ENCODE measurements around the gene STK32C.

STK32C gene

DNA sequence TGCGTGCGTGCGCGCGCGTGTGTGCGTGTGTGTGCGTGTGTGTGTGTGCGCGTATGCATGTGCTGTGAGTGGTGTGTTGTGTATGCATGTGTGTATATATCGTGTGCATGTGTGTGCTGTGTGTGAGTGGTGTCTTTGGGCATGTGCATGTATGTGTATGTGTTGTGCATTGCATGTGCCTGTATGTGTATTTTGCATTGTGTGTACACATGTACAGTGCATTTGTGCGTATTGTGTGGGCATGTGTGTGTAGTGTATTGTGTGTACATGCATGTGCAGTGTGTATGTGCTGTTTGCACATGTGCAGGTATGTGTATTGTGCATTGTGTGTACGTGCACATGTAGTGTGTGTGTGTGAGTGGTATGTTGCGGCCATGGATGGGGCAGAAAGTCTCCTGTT is 127.0 kb downstream of the STK32C start:
- ChIA-PET CTCF (no interaction called here), POLR2A (no interaction called here)
- TF ChIP-seq HDGF (IDR thresholded peaks at IDR 0.05; ENCODE audit: borderline replicate concordance): no peak
- TF ChIP-seq BHLHE40 (IDR thresholded peaks at IDR 0.05; ENCODE audit: borderline replicate concordance): no peak
- no peak for TF ChIP-seq FOXM1 (IDR thresholded peaks at IDR 0.05; ENCODE audit: borderline replicate concordance)
- TF ChIP-seq, protein P1, sequence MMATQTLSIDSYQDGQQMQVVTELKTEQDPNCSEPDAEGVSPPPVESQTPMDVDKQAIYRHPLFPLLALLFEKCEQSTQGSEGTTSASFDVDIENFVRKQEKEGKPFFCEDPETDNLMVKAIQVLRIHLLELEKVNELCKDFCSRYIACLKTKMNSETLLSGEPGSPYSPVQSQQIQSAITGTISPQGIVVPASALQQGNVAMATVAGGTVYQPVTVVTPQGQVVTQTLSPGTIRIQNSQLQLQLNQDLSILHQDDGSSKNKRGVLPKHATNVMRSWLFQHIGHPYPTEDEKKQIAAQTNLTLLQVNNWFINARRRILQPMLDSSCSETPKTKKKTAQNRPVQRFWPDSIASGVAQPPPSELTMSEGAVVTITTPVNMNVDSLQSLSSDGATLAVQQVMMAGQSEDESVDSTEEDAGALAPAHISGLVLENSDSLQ (IDR thresholded peaks at IDR 0.05): no peak
- TF ChIP-seq ZNF384 (IDR thresholded peaks at IDR 0.05): no peak
- no peak for TF ChIP-seq TARDBP (IDR thresholded peaks at IDR 0.05)
- TF ChIP-seq FOXK2 (IDR thresholded peaks at IDR 0.05): no peak
- no peak for TF ChIP-seq CTBP1 (IDR thresholded peaks at IDR 0.05; ENCODE audit: borderline replicate concordance)
- no peak for TF ChIP-seq ELF4 (IDR thresholded peaks at IDR 0.05)
- no peak for TF ChIP-seq NFRKB (IDR thresholded peaks at IDR 0.05)
- TF ChIP-seq L3MBTL2 (conservative IDR thresholded peaks at IDR 0.05): no peak
- no peak for DNase-seq (ENCODE audit: extremely low spot score)

DNA sequence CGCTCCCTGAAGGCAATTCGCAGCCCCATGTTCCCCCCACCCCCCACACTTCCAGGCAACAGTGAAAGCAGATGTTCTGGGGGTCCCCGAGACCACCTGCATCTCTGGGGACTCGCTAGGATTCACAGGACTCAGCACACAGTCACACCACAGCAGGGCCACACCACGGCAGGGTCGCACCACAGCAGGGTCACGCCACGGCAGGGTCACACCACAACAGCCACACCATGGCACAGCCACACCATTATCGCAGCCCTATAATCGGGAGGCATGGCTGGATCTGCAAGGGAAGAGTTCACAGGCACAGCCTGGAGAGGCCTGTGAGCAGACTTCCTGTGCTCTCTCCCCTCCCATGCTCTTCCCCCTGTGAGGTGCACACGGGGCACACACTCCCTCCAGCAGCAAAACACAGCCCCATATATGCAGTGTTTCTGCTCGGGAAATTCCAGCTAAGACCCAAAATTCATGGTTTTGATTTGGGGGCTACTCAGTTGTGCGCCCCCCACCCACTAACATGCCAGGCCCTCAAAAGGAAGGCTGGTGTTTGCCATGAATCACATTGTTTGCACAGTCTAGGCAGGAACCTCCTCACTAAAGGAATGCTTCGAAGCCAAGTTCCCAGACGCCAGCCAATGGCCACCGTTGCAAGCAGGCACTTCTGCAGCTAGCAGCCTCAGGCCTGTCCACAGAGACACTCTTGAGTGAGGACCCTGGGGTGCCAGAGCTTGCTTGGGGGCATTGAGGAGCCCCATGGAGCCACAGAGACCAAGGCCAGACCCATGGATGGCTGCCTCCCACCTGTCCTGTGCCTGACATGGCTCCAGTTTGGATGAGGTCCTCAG is 128.0 kb downstream of the STK32C start:
- POLR2A ChIA-PET: no interaction called here
- CTCF ChIA-PET: no interaction called here
- no peak for DNase-seq (ENCODE audit: extremely low spot score)
- TF ChIP-seq FOXA1 (IDR thresholded peaks at IDR 0.05) (no peak), SP1 (IDR thresholded peaks at IDR 0.05) (no peak), ARNT (IDR thresholded peaks at IDR 0.05) (no peak), TARDBP (IDR thresholded peaks at IDR 0.05) (no peak), FOXM1 (IDR thresholded peaks at IDR 0.05; ENCODE audit: borderline replicate concordance) (no peak), FOXK2 (IDR thresholded peaks at IDR 0.05) (no peak), HDGF (IDR thresholded peaks at IDR 0.05; ENCODE audit: borderline replicate concordance) (no peak), BHLHE40 (IDR thresholded peaks at IDR 0.05; ENCODE audit: borderline replicate concordance) (no peak)

DNA sequence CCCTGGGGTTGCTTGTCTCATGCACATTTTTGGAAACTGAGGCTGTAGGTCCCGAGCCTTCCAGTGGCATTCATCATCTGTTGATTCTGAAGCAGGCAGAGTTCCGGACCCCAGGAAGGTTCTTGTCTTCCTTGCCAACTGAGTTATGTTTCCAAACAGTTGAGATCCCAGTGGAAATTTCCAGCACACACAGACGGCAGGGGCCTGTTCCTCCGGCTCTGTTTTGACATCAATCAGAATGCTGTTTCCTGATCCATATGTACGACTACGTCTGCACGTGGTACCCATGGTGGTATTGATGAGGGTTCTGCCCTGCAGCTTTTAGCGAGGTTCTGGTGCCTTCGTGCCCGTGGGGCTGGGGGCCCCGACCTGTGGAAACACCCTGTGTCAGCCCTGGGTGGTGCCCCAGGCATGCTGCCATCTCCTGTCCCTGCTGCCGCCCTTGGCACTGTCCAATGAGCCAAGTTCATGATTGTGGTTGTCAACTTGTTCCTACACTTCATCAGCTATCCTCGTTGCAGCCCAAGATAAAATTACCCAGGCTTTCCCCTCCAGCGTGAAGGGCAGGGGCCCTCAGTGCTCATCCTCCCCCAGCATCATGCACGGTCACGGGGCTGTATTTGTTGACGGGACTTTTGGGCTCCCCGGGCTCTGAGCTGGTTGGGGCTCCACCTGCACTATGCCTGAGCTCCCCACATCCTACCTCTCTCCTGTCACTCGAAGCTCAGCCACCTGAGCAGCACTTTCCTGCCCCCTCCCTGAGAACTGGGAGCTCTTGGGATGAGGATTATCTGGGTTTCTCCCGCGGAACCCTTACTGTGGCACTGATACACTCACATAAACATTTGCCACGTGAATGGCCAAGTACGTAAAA is 128.8 kb downstream of the STK32C start:
- ChIA-PET CTCF (no interaction called here), POLR2A (no interaction called here)
- no peak for TF ChIP-seq HDGF (IDR thresholded peaks at IDR 0.05; ENCODE audit: borderline replicate concordance)
- no peak for TF ChIP-seq NFRKB (IDR thresholded peaks at IDR 0.05)
- no peak for TF ChIP-seq SUZ12 (IDR thresholded peaks at IDR 0.05)
- TF ChIP-seq LEF1 (IDR thresholded peaks at IDR 0.05; ENCODE audit: borderline replicate concordance): no peak
- no peak for TF ChIP-seq FOXK2 (IDR thresholded peaks at IDR 0.05)
- no peak for TF ChIP-seq SP1 (IDR thresholded peaks at IDR 0.05)
- TF ChIP-seq BHLHE40 (IDR thresholded peaks at IDR 0.05; ENCODE audit: borderline replicate concordance): no peak
- no peak for TF ChIP-seq L3MBTL2 (conservative IDR thresholded peaks at IDR 0.05)
- TF ChIP-seq, protein P1 (IDR thresholded peaks at IDR 0.05): no peak
- no peak for TF ChIP-seq ELF4 (IDR thresholded peaks at IDR 0.05)
- no peak for TF ChIP-seq ZNF384 (IDR thresholded peaks at IDR 0.05)
- TF ChIP-seq CTBP1 (IDR thresholded peaks at IDR 0.05; ENCODE audit: borderline replicate concordance): no peak
- TF ChIP-seq ARNT (IDR thresholded peaks at IDR 0.05): no peak
- DNase-seq (ENCODE audit: extremely low spot score): no peak

- TF ChIP-seq TARDBP (IDR thresholded peaks at IDR 0.05) (no peak), L3MBTL2 (conservative IDR thresholded peaks at IDR 0.05) (no peak), SUZ12 (IDR thresholded peaks at IDR 0.05) (no peak), FOXM1 (IDR thresholded peaks at IDR 0.05; ENCODE audit: borderline replicate concordance) (no peak), NFRKB (IDR thresholded peaks at IDR 0.05) (no peak), HDGF (IDR thresholded peaks at IDR 0.05; ENCODE audit: borderline replicate concordance) (no peak), LEF1 (IDR thresholded peaks at IDR 0.05; ENCODE audit: borderline replicate concordance) (no peak), ZNF384 (IDR thresholded peaks at IDR 0.05) (no peak), ELF4 (IDR thresholded peaks at IDR 0.05) (no peak), BHLHE40 (IDR thresholded peaks at IDR 0.05; ENCODE audit: borderline replicate concordance) (no peak), FOXK2 (IDR thresholded peaks at IDR 0.05) (no peak)
- TF ChIP-seq, protein P1 (IDR thresholded peaks at IDR 0.05): no peak
These were observed 129.7 kb downstream of the STK32C start for GRCh38 chr10:132178046-132178445.

GRCh38 chr10:132176623-132177500 is 130.9 kb downstream of the STK32C start:
- POLR2A ChIA-PET: no interaction called here
- CTCF ChIA-PET: no interaction called here
- DNase-seq (ENCODE audit: extremely low spot score): no peak
- TF ChIP-seq LEF1 (IDR thresholded peaks at IDR 0.05; ENCODE audit: borderline replicate concordance) (no peak), ZNF384 (IDR thresholded peaks at IDR 0.05) (no peak), SUZ12 (IDR thresholded peaks at IDR 0.05) (no peak), SP1 (IDR thresholded peaks at IDR 0.05) (no peak), HDGF (IDR thresholded peaks at IDR 0.05; ENCODE audit: borderline replicate concordance) (no peak), L3MBTL2 (conservative IDR thresholded peaks at IDR 0.05) (0 out of 2 replicates have a peak, but pooled peaks have one; percentile 30)
- TF ChIP-seq, protein P1 (IDR thresholded peaks at IDR 0.05): no peak

More at GRCh38 chr10:132178046-132178445, 129.7 kb downstream of the STK32C start:
- ChIA-PET CTCF (no interaction called here), POLR2A (no interaction called here)
- no peak for DNase-seq (ENCODE audit: extremely low spot score)

All from HEK293T (cell line).